GM21367 (cell line): ENCODE measurements around the gene TMEM215.
"Not testable (repeated sequence)": the region's sequence is repeated elsewhere in the genome, so short reads cannot be mapped to it uniquely, and the experiment has no call there.

Experiments used
- ATAC-seq: cut with Tn5 transposase; IDR thresholded peaks from one replicate; pipeline ENCODE4 v1.9.1; 2021; ENCODE audit not compliant: unreplicated experiment

Gene TMEM215, protein sequence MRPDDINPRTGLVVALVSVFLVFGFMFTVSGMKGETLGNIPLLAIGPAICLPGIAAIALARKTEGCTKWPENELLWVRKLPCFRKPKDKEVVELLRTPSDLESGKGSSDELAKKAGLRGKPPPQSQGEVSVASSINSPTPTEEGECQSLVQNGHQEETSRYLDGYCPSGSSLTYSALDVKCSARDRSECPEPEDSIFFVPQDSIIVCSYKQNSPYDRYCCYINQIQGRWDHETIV

DNA sequence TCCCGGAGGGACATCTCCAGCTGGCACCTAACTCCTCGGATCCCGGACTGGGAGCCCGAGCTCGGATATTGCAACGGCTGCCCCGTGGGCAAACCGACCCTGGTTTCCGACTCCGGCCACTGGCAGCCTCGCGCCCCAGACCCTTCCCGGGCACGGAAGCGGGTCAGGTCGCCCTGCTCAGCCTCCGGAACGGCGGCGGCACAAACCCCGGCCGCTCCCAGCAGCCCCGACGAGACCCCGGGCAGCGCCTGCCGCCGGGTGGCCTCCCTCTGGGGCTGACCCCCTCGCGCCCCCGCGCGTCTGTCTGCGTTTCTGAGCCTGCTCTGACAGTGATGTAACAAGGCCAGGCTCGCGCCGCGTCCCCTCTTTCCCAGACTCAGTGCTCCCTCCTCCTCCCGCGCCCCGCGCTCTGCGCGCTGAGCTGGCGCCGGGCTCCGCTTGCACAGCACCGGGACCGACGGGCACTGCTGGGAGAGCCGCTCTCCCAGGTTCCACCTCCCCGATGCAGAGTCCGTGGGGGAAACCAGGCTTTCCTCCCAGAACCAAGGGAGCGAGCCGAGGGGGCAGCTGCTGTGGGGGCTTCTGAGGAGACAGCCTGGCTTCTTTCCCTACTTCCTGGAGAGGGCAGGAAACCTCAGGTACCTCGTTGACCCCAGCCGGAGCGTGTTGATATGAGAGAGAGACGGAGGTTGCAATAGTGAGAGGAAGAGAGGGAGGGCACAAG, at the start of gene TMEM215:
Gene TMEM215, plus strand, starts transcription at position 373 of the 724 bp plus-strand sequence. CDS start 644 bp downstream, outside the sequence.
- no peak for ATAC-seq

DNA sequence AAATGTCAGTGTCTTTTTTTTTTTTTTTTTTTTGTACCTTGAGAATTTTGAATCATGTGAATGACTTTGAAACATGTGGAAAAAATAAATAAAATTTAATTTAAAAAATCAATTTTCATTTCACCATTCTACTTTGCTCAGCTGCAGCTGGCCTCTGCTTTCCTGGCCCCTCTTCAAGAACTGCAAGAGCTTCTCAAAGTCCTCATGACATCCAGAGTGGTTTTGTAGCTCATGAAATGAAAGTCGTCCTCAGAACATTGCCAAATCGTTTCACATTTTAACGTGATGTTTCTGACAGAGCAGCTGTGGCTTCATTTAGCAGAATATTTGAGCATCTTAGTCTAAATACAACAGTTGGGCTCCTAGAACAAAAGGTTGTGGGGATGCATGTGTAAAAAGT, 47.9 kb upstream of the TMEM215 start:
- ATAC-seq, result no peak

DNA sequence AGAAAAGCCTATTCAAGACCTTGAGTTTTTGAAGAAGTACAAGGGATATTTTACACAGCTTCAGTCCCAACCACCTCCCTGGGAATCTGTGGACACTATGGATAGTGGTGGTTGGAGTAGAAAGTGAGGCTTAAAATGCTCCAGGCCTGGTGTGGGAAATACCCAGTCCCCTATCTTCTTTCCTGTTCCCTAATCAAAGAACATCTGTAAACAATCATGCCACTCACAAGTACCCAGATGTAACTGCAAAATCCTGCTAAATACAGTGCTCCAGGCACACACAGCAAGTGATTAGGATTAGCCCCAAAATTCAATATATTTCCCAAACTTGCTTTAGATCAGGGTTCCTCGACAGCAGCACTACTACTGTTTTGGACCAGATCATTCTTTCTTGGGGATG, 46.0 kb upstream of the TMEM215 start:
- no peak for ATAC-seq

DNA sequence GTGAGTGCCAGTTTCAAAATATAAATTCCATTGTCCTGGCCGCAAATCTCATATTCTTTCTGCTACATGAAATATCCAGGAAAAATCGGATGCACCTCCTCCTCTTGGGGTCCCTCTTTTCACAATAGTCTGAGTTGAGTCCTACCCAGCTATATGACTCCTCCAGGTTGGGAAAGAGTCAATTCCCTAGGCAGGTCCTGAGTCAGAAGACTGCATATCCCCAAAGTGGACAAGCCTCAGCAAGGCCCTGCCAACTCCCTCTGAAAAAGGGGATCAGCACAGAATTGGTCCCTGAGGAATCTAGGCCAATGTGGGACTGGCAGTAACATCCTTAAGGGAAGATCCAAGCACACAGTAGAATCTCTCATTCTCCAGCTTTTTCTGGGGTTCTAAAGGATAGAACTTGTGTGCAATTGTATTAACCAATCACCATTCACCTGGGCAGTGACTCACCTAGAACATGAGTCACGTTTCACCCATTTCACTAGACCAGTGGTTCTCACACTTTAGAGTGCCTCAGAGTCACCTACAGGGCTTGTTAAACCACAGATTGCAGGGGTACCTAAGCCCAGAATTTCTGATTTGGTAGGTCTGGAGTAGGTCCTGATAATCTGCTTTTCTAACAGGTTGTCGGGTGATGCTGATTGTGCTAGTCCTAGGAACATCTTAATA, 44.7 kb upstream of the TMEM215 start:
- no peak for ATAC-seq

DNA sequence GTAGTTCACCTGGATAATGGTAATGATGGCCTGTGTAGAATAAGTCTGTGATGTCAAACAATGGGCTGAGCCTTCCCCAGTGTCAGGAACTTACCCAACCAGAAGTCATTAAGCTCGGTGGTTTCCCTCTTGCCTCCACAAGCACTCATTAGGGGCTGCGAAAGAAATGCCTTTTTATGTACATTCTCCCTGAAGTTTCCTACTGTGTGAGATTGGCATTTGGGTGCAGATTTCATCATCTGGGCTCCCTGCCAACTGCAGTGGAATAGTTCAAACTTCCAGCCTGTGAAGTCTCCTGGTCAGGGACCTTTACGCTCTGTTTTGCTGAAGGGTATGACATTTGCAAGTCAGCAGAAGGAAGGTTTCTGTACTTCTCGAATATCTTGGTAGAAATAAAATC, 41.6 kb upstream of the TMEM215 start:
- no peak for ATAC-seq

DNA sequence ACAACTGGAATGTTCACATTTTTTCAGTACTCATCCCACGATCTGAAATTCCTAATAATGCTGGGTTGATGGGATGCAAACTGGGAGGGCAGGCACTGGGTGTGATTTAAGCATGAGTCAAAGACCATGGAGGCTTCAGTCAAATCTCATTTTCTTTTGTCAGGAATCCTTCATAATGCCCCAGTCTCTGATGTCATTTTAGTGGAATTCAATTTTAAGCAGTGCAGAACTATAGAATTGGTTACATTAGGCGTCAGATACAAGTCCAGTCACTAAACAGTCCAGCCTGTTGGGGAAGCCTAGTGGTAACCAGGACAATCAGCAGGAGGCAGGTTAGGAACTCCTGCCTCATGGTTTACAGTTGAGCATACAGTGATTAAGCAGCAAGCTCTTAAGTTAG, 41.0 kb upstream of the TMEM215 start:
- no peak for ATAC-seq

DNA sequence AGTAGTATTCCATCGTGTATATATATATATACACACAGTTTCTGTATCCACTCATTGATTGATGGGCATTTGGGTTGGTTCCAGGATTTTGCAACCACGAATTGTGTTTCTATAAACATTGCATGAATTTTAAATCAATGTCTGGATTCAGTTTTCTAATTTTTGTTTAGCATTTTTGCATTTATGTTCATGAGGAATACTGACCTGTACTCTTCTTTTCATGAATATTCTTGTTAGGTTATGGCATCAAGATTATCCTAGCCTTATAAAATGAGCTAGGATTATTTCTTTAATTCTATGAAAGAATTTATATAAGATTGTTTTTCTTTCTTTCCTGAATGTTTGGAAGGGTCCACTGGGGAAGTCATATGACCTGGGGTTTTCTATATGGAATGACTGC, 35.3 kb upstream of the TMEM215 start:
- ATAC-seq, result no peak

DNA sequence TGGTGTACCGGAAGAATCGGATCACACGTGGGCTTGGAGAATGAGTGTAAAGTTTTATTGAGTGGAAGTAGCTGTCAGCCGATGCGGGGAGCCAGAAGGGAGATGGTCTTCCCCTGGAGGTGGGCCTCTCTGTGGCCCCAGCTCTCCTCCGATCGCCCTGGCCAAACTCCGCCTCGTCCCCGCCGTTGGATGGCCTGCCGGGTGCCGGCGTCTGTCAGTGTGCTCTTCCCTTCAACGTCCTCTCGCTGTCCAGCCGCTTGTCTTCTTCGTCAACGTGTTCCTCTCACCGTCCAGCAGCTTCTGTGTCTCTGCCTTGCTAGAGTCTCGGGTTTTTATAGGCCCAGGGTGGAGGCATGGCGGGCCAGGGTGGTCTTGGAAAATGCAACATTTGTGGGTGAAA, 27.6 kb upstream of the TMEM215 start:
- ATAC-seq, result no peak

DNA sequence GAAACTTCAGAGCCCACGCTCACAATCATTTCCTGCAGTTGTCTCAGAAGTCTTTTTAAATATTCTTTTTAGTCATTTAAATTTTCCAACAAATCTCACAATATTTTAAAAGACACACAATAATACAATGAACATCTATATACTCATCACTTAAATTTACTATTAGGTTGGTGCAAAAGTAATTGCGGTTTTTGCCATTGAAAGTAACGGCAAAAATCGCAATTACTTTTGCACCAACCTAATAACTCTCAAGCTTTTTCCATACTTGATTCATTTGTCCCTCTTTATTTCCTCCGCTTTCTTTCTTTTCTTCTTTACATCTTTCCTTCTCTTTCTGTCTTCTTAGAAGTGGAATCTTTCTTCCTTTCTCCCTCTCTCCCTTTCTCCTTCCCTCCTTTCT, 19.2 kb upstream of the TMEM215 start:
- no peak for ATAC-seq

DNA sequence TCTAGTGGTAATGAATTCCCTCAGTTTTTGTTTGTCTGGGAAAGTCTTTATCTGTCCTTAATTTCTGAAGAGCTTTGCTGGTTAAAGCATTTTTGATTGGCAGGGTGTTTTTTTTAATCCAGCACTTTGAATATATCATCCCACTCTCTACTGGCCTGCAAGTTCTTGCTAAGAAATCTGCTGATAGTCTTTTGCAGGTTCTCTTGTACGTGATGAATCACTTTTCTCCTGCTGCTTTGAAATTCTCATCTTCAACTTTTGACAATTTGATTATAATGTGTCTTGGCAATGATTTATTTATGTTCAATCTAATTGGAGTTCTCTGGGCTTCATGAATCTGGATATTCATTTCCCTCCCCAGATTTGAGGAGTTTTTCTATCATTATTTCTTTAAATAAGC, 8.1 kb upstream of the TMEM215 start:
- ATAC-seq, result no peak

DNA sequence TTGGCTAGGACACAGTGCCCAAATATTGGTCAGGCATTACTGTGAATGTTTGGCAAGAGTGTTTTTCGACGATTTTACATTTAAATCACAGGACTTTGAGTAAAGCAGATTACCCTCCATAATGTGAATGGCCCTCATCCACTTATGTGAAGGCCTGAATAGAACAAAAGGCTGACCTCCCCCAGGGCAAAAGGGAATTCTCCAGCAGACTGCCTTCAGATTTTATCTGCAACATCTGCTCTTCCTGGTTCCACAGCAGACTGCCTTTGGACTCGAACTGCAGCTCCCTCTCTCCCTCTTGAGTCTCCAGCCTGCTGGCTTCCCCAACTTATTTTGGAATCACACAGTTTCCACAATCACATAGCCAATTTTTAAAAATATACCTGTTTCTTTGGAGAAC, 7.1 kb upstream of the TMEM215 start:
- no peak for ATAC-seq

DNA sequence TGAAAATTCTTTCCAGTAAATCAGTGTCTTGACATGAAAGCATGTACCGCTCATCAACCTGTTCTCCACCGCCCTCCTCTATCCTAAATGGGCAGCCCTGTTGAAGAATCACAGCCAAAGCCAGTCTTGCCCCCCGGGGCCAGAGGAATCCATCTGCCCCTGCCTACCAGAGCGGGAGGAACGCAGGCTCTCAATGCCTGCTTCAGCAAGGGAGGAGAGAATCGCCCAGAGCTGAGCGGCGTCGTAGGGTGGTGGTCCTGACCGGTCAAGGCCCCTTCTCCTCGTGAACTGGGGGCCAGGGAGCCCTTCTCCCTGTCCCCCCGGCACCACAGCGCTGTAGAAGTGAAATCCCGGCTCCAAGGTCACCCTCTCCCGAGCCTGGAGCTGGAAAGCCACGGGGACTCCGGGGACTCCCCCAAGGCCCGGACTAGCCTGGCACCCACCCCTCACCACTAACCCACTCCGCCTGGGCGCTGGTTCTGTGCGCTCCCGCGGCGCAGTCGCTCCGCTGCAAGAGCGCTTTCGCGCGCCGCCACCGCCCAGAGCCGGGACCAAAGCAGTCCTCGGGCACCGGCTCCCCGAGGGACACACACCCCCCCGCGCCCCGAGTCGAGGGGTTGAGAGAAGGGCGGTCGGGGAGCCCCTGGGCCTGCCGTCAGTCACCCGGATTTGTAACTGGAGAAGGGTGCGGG, 718 bp upstream of the TMEM215 start:
- ATAC-seq, result no peak

DNA sequence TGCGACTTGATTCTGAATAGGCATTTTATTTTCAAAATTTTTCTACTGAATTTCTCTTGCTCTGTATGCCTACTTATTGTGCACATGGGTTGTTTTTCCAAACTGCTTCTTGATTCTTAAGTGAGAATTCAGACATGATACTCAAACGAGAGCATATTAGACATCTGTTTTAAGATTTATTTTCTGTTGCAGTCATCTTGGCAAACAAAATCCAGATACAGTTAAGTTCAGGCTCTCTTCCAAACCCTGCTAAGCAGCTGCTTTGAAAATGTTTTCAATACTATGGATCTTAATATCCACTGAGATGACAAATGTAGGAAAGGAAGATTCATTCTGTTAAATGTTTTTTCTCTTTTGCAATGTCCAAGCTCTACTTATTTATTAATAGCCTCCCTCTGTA, 4.5 kb downstream of the TMEM215 start:
- ATAC-seq, result no peak

DNA sequence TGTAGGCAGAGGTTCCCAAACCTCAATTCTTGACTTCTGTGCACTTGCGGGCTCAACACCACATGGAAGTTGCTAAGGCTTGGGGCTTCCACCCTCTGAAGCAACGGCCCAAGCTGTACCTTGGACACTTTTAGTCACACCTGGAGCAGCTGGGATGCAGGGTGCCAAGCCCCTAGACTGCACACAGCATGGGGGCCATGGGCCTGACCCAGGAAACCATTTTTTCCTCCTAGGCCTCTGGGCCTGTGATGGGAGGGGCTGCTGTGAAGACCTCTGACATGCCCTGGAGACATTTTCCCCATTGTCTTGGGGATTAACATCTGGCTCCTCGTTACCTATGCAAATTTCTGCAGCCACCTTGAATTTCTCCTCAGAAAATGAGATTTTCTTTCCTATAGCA, 12.7 kb downstream of the TMEM215 start:
- ATAC-seq, result not testable (repeated sequence)

DNA sequence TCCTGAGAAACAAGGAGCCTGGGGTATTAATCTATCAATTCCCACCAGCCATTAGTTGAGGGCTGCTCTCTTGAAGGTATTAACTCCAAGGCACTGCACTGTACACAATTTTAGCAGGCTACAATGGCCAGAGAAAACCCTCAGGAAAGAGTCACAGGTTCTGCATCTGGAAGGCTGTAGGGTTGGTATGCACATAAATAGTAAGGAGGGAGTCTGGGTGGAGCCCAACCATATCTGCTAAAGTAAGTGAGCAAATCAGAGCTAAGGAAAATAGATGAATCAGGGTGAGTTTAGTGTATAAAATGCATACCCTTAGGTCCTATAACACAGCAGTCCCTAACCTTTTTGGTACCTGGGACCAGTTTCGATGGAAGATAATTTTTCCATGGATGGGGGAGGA, 18.2 kb downstream of the TMEM215 start:
- ATAC-seq, result no peak

DNA sequence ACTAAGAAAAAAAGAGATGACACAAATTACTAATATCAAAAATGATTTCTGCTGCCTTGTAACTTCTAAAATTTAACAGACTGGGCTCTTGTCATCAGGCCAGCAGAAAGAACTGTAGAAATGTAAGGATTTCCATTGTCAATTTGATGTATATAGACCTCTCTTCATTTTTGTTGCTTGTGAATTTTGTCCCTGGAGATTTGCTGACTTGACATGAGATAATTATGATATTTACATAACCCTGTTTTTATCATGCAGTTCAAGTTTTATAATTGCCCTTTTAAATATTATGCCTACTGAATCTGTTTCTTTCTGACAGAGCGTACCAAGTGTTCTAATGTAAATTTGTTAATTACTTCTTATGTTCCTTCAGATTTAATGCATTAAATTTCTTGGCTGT, 23.9 kb downstream of the TMEM215 start:
- ATAC-seq, result no peak

DNA sequence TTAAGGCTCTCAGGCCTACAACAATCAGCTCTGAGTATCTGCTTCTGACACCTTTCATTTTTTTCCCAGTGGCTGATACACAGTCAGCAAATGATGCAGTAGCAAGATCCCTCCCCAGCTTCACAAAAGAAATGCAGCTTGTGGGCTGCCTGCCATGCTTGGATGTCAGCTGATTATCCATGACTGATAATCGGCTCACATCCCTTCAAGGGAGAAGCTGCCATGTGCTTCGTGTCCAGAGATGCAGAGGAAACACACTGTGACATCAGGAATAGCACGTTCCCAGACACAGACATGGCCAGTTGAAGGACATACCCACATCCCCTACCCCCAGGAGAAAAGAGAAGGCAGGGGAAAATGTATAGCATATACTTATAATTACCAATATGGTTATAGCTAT, 27.9 kb downstream of the TMEM215 start:
- no peak for ATAC-seq

DNA sequence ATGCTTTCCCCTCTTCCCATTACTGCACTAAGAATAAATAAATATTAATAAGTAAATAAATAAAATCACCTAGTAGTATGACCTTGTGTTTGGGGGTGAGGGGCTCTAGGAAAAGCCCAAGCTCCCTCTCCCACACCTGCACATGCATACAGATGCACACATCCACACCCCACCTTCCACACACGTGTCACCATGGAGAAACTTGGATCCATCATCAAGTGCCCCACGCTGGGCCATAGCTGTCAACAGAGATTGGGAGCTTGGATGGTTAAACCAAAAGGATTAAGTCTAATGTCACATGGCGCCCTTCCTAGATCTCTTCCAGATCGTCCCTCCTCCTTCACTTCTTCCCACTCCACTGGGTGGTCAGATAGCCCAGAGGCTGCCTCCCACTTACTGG, 37.0 kb downstream of the TMEM215 start:
- ATAC-seq, result no peak

DNA sequence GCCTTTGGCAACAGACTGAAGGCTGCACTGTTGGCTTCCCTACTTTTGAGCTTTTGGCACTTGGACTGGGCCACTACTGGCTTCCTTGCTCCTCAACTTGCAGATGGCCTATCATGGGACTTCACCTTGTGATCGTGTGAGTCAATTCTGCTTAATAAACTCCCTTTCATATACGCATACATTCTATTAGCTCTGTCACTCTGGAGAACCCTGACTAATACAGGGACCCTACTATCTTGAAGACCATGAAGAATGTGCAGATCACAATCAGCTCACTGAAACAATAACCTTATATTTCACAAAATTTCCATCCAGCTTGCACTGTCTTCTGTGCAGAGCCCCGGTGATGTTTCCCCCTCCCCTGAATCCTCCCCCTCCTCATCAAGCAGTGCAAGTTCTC, 39.8 kb downstream of the TMEM215 start:
- ATAC-seq, result no peak

DNA sequence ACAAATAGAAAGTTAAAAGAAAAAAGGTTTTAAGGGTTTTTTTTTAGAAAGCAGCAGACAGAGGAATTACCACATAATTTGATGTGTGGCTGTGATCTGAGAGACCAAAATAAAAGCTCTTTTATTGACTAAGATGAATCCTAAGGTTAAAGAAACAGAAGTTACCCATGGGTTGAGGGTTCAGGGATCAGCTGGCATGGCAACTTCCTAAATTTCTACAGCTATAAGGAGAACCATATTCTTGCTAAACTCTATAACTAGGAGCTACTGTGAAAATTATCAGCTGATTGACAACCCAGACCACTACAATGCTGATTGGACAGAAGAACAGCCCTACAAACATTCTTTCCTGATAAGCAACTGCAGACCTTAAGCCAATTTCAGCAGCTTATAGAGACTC, 40.2 kb downstream of the TMEM215 start:
- no peak for ATAC-seq

DNA sequence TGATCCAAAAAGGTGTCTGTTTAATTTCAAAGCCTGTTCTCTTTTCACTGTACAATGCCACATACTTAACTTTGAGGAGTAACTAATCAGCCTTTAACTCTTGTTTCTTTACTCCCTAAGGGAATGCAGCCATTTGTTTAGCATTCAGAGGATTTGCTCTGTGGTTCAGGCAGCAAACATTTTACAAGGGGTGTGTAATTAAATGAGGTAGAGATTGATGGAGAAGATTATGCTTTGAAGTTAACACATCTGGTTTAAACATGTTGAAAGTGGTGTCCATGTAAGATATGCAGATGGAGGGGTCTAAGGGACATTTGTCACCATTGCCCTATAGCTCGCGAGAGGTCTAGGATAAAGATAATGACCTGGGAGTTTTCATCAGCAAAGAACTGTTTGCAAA, 41.9 kb downstream of the TMEM215 start:
- ATAC-seq, result no peak

DNA sequence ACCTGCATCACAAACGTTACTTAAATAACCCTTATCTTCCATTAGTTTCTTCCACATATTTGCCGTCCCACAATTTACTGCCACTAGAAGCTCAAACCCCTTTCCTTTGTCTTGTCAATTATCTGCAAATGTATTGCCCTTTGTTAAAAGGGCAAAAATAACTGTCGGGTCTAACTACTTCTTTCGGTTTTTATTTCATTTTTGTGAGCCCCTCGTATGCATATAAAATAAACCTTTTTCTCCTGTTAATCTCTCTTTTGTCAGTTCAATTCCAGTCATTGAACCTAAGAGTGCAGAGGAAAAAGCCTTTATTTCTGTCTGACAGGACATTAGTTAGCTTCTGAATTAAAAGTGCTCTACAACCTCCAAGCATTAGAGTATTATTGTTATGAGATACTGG, 45.5 kb downstream of the TMEM215 start:
- ATAC-seq, result no peak
